ENCODE data around the gene SLC39A12. TPM values are rescaled to one million over a fixed set of nuclear protein-coding genes. Genes with fewer than 3 reads are reported as not detected.

Gene SLC39A12
- total and polyA plus RNA-seq, 2 of the 8 experiments (the other 6 are each of a cell fraction or from before 2014, with no cell fraction given) = not detected

GRCh38 chr10:18066947-18067346, 115.2 kb downstream of the SLC39A12 start (continued):
- no peak for TF ChIP-seq FOSL1 (IDR thresholded peaks at IDR 0.05; ENCODE audit: insufficient read depth, low read depth, low read length)
- no peak for TF ChIP-seq RFX5 (IDR thresholded peaks at IDR 0.05; ENCODE audit: borderline replicate concordance, low read depth, low read length)
